Stomach (tissue), 9 donors: ENCODE measurements around the gene CCDC141. TPM values are rescaled to one million over a fixed set of nuclear protein-coding genes. Genes with fewer than 3 reads are reported as not detected.
A peak's percentile ranks its signal among the peaks of the same experiment; 100 is the strongest.

ENCODE experiments used
- DNase-seq, 2 donors: peaks; one replicate each; pipeline versions ENCODE4 v3.0.0 to v3.0.0-alpha.2; 2013 to 2019
- H3K27ac ChIP-seq, 5 donors: fragments of 200-600 bp in 4 of 5; sonication (generic) in 4 of 5; one replicate each; pipeline ENCODE4 v1.5.1; 2013 to 2019; ENCODE audit warnings: mild to moderate bottlenecking in 1 of 5, moderate library complexity in 1 of 5
- H3K27me3 ChIP-seq, 3 donors: fragments of 200-600 bp; sonication (generic); one replicate each; pipeline ENCODE4 v1.5.1; 2017 to 2019; ENCODE audit warnings: mixed run types in 1 of 3
- H3K36me3 ChIP-seq, 4 donors: fragments of 200-600 bp; sonication (generic); 1 replicate in 3 of 4; 2 replicates in 1 of 4; pipeline ENCODE4 v1.5.1; 2016 to 2019
- H3K4me1 ChIP-seq, 4 donors: fragments of 200-600 bp; sonication (generic); one replicate each; pipeline ENCODE4 v1.5.1; 2016 to 2019
- H3K4me3 ChIP-seq, 4 donors: fragments of 200-600 bp; sonication (generic) in 3 of 4; one replicate each; pipeline ENCODE4 v1.5.1; 2016 to 2019; ENCODE audit warnings: mild to moderate bottlenecking in 1 of 4
- H3K9me3 ChIP-seq, 4 donors: fragments of 200-600 bp; sonication (generic); one replicate each; pipeline ENCODE4 v1.5.1; 2016 to 2019
- CTCF ChIP-seq, 7 experiments: fragments of 450-650 bp in 4 of 7; fragments of 200-600 bp in 3 of 7; sonication (generic) in 3 of 7; IDR thresholded peaks; one replicate each; pipeline ENCODE4 v1.5.1; 2016 to 2019; ENCODE audit warnings: antibody characterized with exemption in 7 of 7, control low read depth in 2 of 7, mild to moderate bottlenecking in 1 of 7
- EP300 ChIP-seq: sonication (generic); formaldehyde crosslinking; IDR thresholded peaks from one replicate; pipeline ENCODE4 v1.6.1; 2017; ENCODE audit warnings: antibody characterized with exemption
- POLR2A ChIP-seq, 4 donors: fragments of 450-650 bp; IDR thresholded peaks; one replicate each; pipeline ENCODE4 v1.6.1; 2016; ENCODE audit warnings: antibody characterized with exemption in 4 of 4, control low read depth in 2 of 4, mild to moderate bottlenecking in 1 of 4, moderate library complexity in 1 of 4
- POLR2AphosphoS5 ChIP-seq, 3 donors: sonication (generic); formaldehyde crosslinking; IDR thresholded peaks; one replicate each; pipeline ENCODE4 v1.6.1; 2016; ENCODE audit warnings: antibody characterized with exemption in 3 of 3
- WGBS, 5 donors: extraction: QIAGEN DNeasy Blood & Tissue Kit in 3 of 5; methylation state at CpG; one replicate each; pipeline versions ENCODE4 v1.1.5 to v1.1.7; 2013 to 2018; 5-methylcytosine and 5-hydroxymethylcytosine counted together
- intact Hi-C: fragments of 100-400 bp; cut with DNase I; formaldehyde crosslinking; loops from one replicate; pipeline ENCODE4 v1.15.1; 2023; ENCODE audit warnings: low total_unique reads
- polyA plus RNA-seq, 3 donors: library from polyadenylated mRNA; stranded (reverse); fragments of 200-250 nt; gene quantifications; one replicate each; pipeline ENCODE4 v1.2.3, GENCODE V29; 2013
- total RNA-seq, 5 donors: library from RNA; depleted of rRNA; stranded (reverse); fragments of >200 nt; gene quantifications; one replicate each; pipeline versions ENCODE4 v1.1.0 to v1.2.3, GENCODE V29; 2014 to 2016
- donor health status: healthy with polysubstance abuse.
- donor health status: Bipolar disorder and iron deficiency.
- donor health status: healthy.

The CCDC141 gene
- total and polyA plus RNA-seq, 8 donors, result 0.10 to 12.5 (median 1.2) TPM; not detected in 1

- TF ChIP-seq EP300 (no peak), POLR2AphosphoS5 (IDR thresholded peaks at IDR 0.05) (no peak), POLR2A (IDR thresholded peaks at IDR 0.05) (no peak), CTCF (IDR thresholded peaks at IDR 0.05) (no peak)
- Histone ChIP-seq H3K4me1 (peaks cover 0 to 6% (median 0%) of the 10 kb centered on the region in 4 donors), H3K36me3 (no peaks in the 10 kb centered on the region), H3K27me3 (no peaks in the 10 kb centered on the region), H3K4me3 (no peak overlapping the region), H3K27ac (no peak overlapping the region), H3K9me3 (no peaks in the 10 kb centered on the region)
- 69 to 84% (median 78%) methylated on average over 3 of the region's 3 CpGs for WGBS, 5 donors
- intact Hi-C loops, result no loop called here
- no peak for DNase-seq
Observed at GRCh38 chr2:178880257-178880656, 169.7 kb downstream of the CCDC141 start.

DNA sequence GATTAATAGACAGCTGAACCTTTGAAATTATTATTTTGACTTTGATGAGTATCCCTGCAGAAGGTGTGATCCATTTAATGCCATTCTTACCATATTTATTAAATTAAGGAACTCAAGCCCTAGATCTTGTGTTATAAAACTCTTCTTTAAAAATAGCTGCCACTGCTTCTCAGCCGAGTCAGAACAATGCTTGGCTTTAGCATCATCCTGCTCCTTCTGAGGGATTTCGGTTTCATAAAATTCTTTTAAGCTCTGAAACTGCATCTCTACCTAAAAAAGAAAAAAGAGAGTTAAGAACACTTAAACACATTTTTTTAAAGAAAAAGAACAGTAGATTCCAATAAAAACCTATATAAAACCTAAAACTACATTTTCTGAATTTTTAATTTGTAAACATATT lies 172.1 kb downstream of the CCDC141 start:
- no peak for TF ChIP-seq CTCF (IDR thresholded peaks at IDR 0.05)
- H3K36me3 ChIP-seq, result no peaks in the 10 kb centered on the region
- WGBS, 5 donors, result 79 to 94% (median 86%) methylated on average over 2 of the region's 2 CpGs
- no peaks in the 10 kb centered on the region for H3K27me3 ChIP-seq
- no peak overlapping the region for H3K4me3 ChIP-seq
- DNase-seq, result no peak
- no peaks in the 10 kb centered on the region for H3K9me3 ChIP-seq
- H3K4me1 ChIP-seq, result peaks cover 0 to 5% (median 0%) of the 10 kb centered on the region in 4 donors
- H3K27ac ChIP-seq, result no peak overlapping the region
- intact Hi-C loops, result no loop called here

GRCh38 chr2:178874529-178875240 lies 175.3 kb downstream of the CCDC141 start:
- no peak for TF ChIP-seq EP300
- no peak for TF ChIP-seq POLR2AphosphoS5 (IDR thresholded peaks at IDR 0.05)
- TF ChIP-seq CTCF (IDR thresholded peaks at IDR 0.05), result no peak
- TF ChIP-seq POLR2A (IDR thresholded peaks at IDR 0.05), result no peak
- Histone ChIP-seq H3K4me1 (no peaks in the 10 kb centered on the region), H3K36me3 (no peaks in the 10 kb centered on the region), H3K27ac (peak overlapping the region in 2 of 5 donors; percentile 30 to 43), H3K4me3 (no peak overlapping the region), H3K27me3 (no peaks in the 10 kb centered on the region), H3K9me3 (no peaks in the 10 kb centered on the region)
- intact Hi-C loops, result no loop called here
- WGBS, 5 donors, result 63 to 76% (median 71%) methylated on average over 8 of the region's 8 CpGs
- DNase-seq, result no peak

DNA sequence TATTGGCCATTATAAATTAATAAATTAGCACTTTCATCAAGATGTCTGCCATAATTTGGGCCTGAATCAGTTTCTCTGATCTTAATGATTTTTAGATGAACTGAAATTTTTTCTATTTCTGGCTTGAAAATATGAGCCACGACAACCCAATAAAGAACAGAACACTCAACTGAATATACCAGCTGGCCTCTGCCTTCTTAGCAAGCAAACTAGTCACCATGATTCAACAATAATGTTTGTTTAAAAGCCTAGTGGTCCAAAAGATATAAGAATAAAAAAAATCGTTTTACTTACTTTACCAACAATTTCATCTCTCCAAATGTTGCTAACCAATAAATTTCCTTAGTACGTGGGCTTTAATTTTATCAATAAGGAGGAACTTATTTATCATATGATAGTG lies 176.0 kb downstream of the CCDC141 start:
- no peak for TF ChIP-seq POLR2A (IDR thresholded peaks at IDR 0.05)
- no peak for TF ChIP-seq CTCF (IDR thresholded peaks at IDR 0.05)
- TF ChIP-seq EP300, result no peak
- no peaks in the 10 kb centered on the region for H3K27me3 ChIP-seq
- 70 to 86% (median 75%) methylated on average over 3 of the region's 3 CpGs for WGBS, 5 donors
- no peaks in the 10 kb centered on the region for H3K36me3 ChIP-seq
- no peaks in the 10 kb centered on the region for H3K9me3 ChIP-seq
- H3K4me3 ChIP-seq, result no peak overlapping the region
- no peak for DNase-seq
- H3K4me1 ChIP-seq, result no peaks in the 10 kb centered on the region
- intact Hi-C loops, result no loop called here
- H3K27ac ChIP-seq, result no peak overlapping the region
